A172 (cell line): ENCODE measurements around the gene YTHDF1. TPM values are rescaled to one million over a fixed set of nuclear protein-coding genes. Genes with fewer than 3 reads are reported as not detected.
"Not testable (repeated sequence)": the region's sequence is repeated elsewhere in the genome, so short reads cannot be mapped to it uniquely, and the experiment has no call there.

ENCODE experiments used
- DNase-seq: peaks from one replicate; pipeline ENCODE4 v3.0.0-alpha.2; 2015; ENCODE audit warnings: low spot score
- total RNA-seq: library from RNA; depleted of rRNA; stranded (reverse); fragments of >200 nt; shearing (Covaris generic); gene quantifications from 2 replicates; pipeline ENCODE4 v1.2.3, GENCODE V29; 2014

Gene YTHDF1
- total RNA-seq, 1 experiment from 2014 or later = 21.7 TPM

- DNase-seq = peak; percentile 81
Measured at GRCh38 chr20:63226042-63226943, 10.4 kb upstream of the YTHDF1 start.

- no peak for DNase-seq
Measured at GRCh38 chr20:63225082-63225454, 9.1 kb upstream of the YTHDF1 start.

- peak; percentile 92 for DNase-seq
Measured at GRCh38 chr20:63224412-63225081, 8.6 kb upstream of the YTHDF1 start.

- no peak for DNase-seq
Measured at GRCh38 chr20:63223826-63224207, 7.9 kb upstream of the YTHDF1 start.

- DNase-seq = peak; percentile 33
Measured at GRCh38 chr20:63223121-63223825, 7.3 kb upstream of the YTHDF1 start.

GRCh38 chr20:63222541-63222940 is 6.6 kb upstream of the YTHDF1 start:
- DNase-seq = no peak

GRCh38 chr20:63221400-63222053 is 5.6 kb upstream of the YTHDF1 start:
- not testable (repeated sequence) for DNase-seq

GRCh38 chr20:63220696-63221399 is 4.9 kb upstream of the YTHDF1 start:
- no peak for DNase-seq

- no peak for DNase-seq
Measured at GRCh38 chr20:63219866-63220521, 4.1 kb upstream of the YTHDF1 start.

GRCh38 chr20:63219447-63219821 is 3.5 kb upstream of the YTHDF1 start:
- DNase-seq = no peak

- no peak for DNase-seq
Measured at GRCh38 chr20:63218701-63219446, 2.9 kb upstream of the YTHDF1 start.

- no peak for DNase-seq
Measured at GRCh38 chr20:63217706-63218105, 1.8 kb upstream of the YTHDF1 start.

- DNase-seq = no peak
Measured at GRCh38 chr20:63216849-63217471, 1.0 kb upstream of the YTHDF1 start.

GRCh38 chr20:63215101-63216040 is 560 bp downstream of the YTHDF1 start:
- DNase-seq = peak; percentile 44

GRCh38 chr20:63214514-63214913 is 1.4 kb downstream of the YTHDF1 start:
- no peak for DNase-seq

- no peak for DNase-seq
Measured at GRCh38 chr20:63212792-63213191, 3.1 kb downstream of the YTHDF1 start.

GRCh38 chr20:63212393-63212730 is 3.6 kb downstream of the YTHDF1 start:
- no peak for DNase-seq

GRCh38 chr20:63210011-63210605 is 5.8 kb downstream of the YTHDF1 start:
- no peak for DNase-seq
